Osteocyte (in vitro differentiated cells): Measurements from ENCODE around the gene UBE2N. TPM values are rescaled to one million over a fixed set of nuclear protein-coding genes. Genes with fewer than 3 reads are reported as not detected.
"Not testable (repeated sequence)": the region's sequence is repeated elsewhere in the genome, so short reads cannot be mapped to it uniquely, and the experiment has no call there.

ENCODE experiments used
- DNase-seq: peaks from one replicate; pipeline ENCODE4 v3.0.0; 2021; ENCODE audit warnings: mixed read lengths; ENCODE audit not compliant: unreplicated experiment; ENCODE audit errors: extremely low spot score
- H3K27ac Mint-ChIP-seq: one replicate; pipeline ENCODE4 v1.8.0; 2021; ENCODE audit warnings: mild to moderate bottlenecking, mixed read lengths; ENCODE audit not compliant: unreplicated experiment
- H3K27me3 Mint-ChIP-seq: one replicate; pipeline ENCODE4 v1.8.0; 2021; ENCODE audit warnings: mixed read lengths; ENCODE audit not compliant: unreplicated experiment
- H3K36me3 Mint-ChIP-seq: one replicate; pipeline ENCODE4 v1.8.0; 2021; ENCODE audit warnings: mixed read lengths; ENCODE audit not compliant: unreplicated experiment
- H3K4me1 Mint-ChIP-seq: one replicate; pipeline ENCODE4 v1.8.0; 2021; ENCODE audit warnings: mixed read lengths; ENCODE audit not compliant: unreplicated experiment
- H3K4me3 Mint-ChIP-seq: one replicate; pipeline ENCODE4 v1.8.0; 2021; ENCODE audit warnings: mild to moderate bottlenecking, moderate library complexity, mixed read lengths; ENCODE audit not compliant: unreplicated experiment
- H3K9me3 Mint-ChIP-seq: one replicate; pipeline ENCODE4 v1.8.0; 2021; ENCODE audit warnings: mixed read lengths; ENCODE audit not compliant: unreplicated experiment
- CTCF ChIP-seq: fragments of 200-600 bp; sonication (generic); IDR thresholded peaks from 2 replicates; pipeline ENCODE4 v1.5.0; 2021; ENCODE audit warnings: antibody characterized with exemption, mild to moderate bottlenecking, moderate library complexity
- total RNA-seq: library from RNA; stranded (reverse); gene quantifications from 2 replicates; pipeline ENCODE4 v1.2.1, GENCODE V29; 2021

UBE2N gene
- total RNA-seq, 1 donor from 2014 or later = 68.3 TPM

DNA sequence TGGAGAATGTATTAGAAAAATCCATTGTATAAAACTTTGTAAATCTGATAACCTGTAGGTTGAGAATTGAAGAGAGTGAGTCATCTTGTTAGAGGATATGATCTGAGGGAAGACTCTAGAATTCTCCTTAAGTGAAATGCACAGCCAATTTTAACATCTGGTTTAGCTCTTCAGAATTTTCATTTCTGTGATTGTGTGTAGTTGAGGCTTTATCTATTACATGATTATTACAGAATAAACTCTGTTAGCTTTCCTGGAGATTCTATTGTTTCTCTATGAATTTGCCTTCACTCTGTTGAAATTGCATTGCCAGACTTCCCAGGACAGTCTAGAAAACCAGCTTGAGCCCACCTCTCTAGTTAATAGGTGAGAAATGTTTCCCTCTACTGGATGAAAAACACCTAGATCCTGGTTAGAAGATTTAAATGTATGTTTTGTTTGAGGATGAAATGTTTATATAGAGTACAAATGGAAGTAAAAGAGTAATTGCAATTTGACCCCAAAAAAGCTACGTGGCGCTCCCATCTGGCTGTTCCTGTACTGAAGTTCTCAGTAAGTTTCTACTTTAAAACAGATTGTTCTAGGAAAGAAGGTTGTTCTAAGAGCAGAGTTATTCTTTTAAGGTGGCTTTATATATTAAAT lies 61.1 kb downstream of the UBE2N start:
- Mint-ChIP-seq H3K27me3 (no peaks in the 10 kb centered on the region), H3K4me3 (peak overlapping the region; percentile 100), H3K27ac (peak overlapping the region; percentile 99), H3K9me3 (no peaks in the 10 kb centered on the region), H3K36me3 (no peaks in the 10 kb centered on the region), H3K4me1 (peaks cover 51% of the 10 kb centered on the region)
- no peak for DNase-seq
- peak; percentile 59 for TF ChIP-seq CTCF

- Mint-ChIP-seq H3K36me3 (no peaks in the 10 kb centered on the region), H3K9me3 (no peaks in the 10 kb centered on the region), H3K27me3 (no peaks in the 10 kb centered on the region), H3K4me3 (peak overlapping the region; percentile 100), H3K27ac (peak overlapping the region; percentile 99), H3K4me1 (peaks cover 52% of the 10 kb centered on the region)
- TF ChIP-seq CTCF = no peak
- DNase-seq = no peak
Measured at GRCh38 chr12:93379981-93380361, 61.8 kb downstream of the UBE2N start.

DNA sequence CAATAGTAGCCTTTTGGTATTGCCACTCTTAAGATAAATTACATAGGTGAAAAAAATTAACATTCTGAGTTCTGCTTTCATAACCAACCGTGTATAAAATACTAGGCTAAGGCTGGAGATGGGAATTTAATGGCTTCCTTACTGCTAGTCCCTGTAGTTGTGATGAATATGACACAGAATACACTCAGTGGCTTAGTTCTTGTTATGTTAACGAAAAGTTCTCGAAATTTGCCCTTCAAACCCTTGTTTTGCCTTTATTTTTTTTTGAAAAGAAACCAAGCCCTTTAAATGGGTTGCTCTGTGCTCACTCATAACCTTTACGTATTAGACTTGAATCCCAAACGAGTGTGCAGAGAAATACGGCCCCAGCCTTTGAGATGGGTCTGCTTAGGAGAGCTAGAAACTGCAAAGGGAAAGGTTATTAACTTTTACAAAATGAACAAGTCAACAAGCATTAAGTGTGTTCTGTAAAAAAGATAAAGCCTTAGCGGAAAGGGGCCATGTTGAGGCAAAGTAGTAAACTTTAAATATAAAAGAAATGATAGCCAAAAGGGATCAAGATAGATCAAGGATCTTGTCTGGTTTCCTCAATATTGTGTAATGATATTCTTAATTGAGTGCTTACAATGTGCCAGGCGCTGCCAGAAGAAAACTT lies 62.3 kb downstream of the UBE2N start:
- Mint-ChIP-seq H3K27ac (peak overlapping the region; percentile 99), H3K4me1 (peaks cover 52% of the 10 kb centered on the region), H3K36me3 (no peaks in the 10 kb centered on the region), H3K27me3 (no peaks in the 10 kb centered on the region), H3K4me3 (peak overlapping the region; percentile 100), H3K9me3 (no peaks in the 10 kb centered on the region)
- DNase-seq = no peak
- no peak for TF ChIP-seq CTCF

- Mint-ChIP-seq H3K36me3 (no peaks in the 10 kb centered on the region), H3K27me3 (no peaks in the 10 kb centered on the region), H3K27ac (peak overlapping the region; percentile 99), H3K4me3 (peak overlapping the region; percentile 100), H3K9me3 (no peaks in the 10 kb centered on the region), H3K4me1 (peaks cover 56% of the 10 kb centered on the region)
- DNase-seq = no peak
- no peak for TF ChIP-seq CTCF
Measured at GRCh38 chr12:93378998-93379325, 62.8 kb downstream of the UBE2N start.

- peak overlapping the region; percentile 99 for H3K27ac Mint-ChIP-seq
- H3K4me3 Mint-ChIP-seq = peak overlapping the region; percentile 100
- DNase-seq, H3K36me3 Mint-ChIP-seq, H3K9me3 Mint-ChIP-seq, H3K27me3 Mint-ChIP-seq: not testable (repeated sequence)
- peaks cover 60% of the 10 kb centered on the region for H3K4me1 Mint-ChIP-seq
Measured at GRCh38 chr12:93378196-93378997, 63.4 kb downstream of the UBE2N start.
